SU-DHL-6 (cell line): Measurements from ENCODE around the gene CTDSPL2.

Source experiments
- EZH2phosphoT487 ChIP-seq: fragments of 200-600 bp; sonication (generic), shearing (Covaris generic); conservative IDR thresholded peaks from 2 replicates; pipeline ENCODE4 v1.6.1; 2018; ENCODE audit warnings: mild to moderate bottlenecking, antibody characterized with exemption, low read length, moderate library complexity, mixed read lengths
- TF ChIP-seq, protein P1 (sequence below): fragments of 200-600 bp; sonication (generic); IDR thresholded peaks from one replicate; pipeline ENCODE4 v1.5.1; 2017; ENCODE audit warnings: antibody characterized with exemption, mild to moderate bottlenecking, low read length, moderate library complexity; ENCODE audit not compliant: insufficient read depth, poor library complexity, severe bottlenecking

DNA sequence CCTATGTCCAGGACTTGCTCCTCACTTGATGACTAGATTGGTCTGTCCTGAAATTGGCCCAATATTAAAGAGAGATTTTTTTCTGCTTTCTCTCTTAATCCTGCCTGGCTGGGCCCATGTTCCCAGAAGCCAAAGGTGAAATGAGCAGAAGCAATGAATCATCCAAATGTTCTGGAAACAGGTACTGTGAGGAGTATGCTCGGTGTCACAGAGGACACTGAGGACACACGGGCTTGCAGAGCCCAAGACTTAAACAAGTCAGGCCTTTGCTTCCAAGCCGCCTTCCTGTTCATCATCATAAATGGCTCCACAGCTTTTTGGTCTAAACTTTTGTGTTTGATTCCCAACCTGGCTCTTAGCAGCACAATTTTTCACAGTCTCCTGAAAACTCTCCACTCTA, 140.9 kb downstream of the CTDSPL2 start:
- TF ChIP-seq, protein P1, sequence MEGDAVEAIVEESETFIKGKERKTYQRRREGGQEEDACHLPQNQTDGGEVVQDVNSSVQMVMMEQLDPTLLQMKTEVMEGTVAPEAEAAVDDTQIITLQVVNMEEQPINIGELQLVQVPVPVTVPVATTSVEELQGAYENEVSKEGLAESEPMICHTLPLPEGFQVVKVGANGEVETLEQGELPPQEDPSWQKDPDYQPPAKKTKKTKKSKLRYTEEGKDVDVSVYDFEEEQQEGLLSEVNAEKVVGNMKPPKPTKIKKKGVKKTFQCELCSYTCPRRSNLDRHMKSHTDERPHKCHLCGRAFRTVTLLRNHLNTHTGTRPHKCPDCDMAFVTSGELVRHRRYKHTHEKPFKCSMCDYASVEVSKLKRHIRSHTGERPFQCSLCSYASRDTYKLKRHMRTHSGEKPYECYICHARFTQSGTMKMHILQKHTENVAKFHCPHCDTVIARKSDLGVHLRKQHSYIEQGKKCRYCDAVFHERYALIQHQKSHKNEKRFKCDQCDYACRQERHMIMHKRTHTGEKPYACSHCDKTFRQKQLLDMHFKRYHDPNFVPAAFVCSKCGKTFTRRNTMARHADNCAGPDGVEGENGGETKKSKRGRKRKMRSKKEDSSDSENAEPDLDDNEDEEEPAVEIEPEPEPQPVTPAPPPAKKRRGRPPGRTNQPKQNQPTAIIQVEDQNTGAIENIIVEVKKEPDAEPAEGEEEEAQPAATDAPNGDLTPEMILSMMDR: no peak
- TF ChIP-seq EZH2phosphoT487: no peak
